H1 (cell line): ENCODE measurements around the gene RAB26. TPM values are rescaled to one million over a fixed set of nuclear protein-coding genes. Genes with fewer than 3 reads are reported as not detected.

Experiments
- ASH2L ChIP-seq: fragments of 200-600, 300-600 bp; sonication (generic); IDR thresholded peaks from one replicate; pipeline ENCODE4 v1.7.1; 2017; ENCODE audit warnings: low read length
- PHF8 ChIP-seq: fragments of 200-600 bp; sonication (generic); conservative IDR thresholded peaks from 2 replicates; pipeline ENCODE4 v1.7.1; 2012; ENCODE audit warnings: low read depth, mild to moderate bottlenecking, inconsistent platforms, low read length, moderate library complexity
- YY1 ChIP-seq: IDR thresholded peaks from 2 replicates; pipeline ENCODE4 v1.6.1; 2011; ENCODE audit warnings: low read depth, mild to moderate bottlenecking, low read length
- polyA plus RNA-seq, 7 experiments: library from polyadenylated mRNA; depleted of rRNA in 3 of 7; stranded (reverse) in 5 of 7; unstranded in 2 of 7; fragments of >200 nt in 5 of 7; fragments of 200-250 nt in 2 of 7; gene quantifications; 1 replicate in 5 of 7; 2 replicates in 1 of 7; 4 replicates in 1 of 7; pipeline versions ENCODE4 v1.2.1 to v1.2.3, GENCODE V29; 2011 to 2013; ENCODE audit warnings: missing spikeins in 2 of 7, mixed read lengths in 2 of 7
- total RNA-seq: library from RNA; stranded (reverse); fragmentation: NEBNext Ultra II Directional; extraction: Animal tissue kit (Norgen Biotek cat#: 25700); gene quantifications from 2 replicates; pipeline ENCODE4 v1.2.1, GENCODE V29; 2021
- TF ChIP-seq, protein P1 (sequence below): fragments of 300-600 bp; sonication (generic); IDR thresholded peaks from 2 replicates; pipeline ENCODE4 v1.7.1; 2012; ENCODE audit warnings: low read length, moderate library complexity, mild to moderate bottlenecking, inconsistent platforms; ENCODE audit not compliant: insufficient replicate concordance

Gene RAB26
- total and polyA plus RNA-seq, 2 of the 8 experiments (the other 6 are each of a cell fraction or from before 2014, with no cell fraction given): 4.3 to 5.4 TPM

DNA sequence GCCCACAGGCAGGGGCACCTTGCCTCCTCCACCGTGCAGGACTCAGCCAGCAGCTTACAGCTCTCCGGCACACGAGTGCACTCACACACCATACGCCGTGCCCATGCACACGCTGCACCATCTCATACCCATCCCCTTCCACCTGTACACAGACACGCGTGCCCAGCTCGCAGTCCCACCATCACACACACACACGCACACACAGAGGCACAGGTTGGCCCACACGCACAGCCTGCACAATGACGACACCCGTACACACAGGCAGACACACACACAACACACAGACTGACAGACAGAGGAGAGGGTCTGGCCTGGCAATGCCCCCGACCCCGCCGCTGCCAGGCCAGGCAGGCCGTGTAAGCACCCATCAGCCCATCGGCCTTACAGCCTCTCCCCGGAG lies 35.9 kb downstream of the RAB26 start (continued):
- TF ChIP-seq YY1 (no peak), PHF8 (no peak), ASH2L (no peak)
- TF ChIP-seq, protein P1, sequence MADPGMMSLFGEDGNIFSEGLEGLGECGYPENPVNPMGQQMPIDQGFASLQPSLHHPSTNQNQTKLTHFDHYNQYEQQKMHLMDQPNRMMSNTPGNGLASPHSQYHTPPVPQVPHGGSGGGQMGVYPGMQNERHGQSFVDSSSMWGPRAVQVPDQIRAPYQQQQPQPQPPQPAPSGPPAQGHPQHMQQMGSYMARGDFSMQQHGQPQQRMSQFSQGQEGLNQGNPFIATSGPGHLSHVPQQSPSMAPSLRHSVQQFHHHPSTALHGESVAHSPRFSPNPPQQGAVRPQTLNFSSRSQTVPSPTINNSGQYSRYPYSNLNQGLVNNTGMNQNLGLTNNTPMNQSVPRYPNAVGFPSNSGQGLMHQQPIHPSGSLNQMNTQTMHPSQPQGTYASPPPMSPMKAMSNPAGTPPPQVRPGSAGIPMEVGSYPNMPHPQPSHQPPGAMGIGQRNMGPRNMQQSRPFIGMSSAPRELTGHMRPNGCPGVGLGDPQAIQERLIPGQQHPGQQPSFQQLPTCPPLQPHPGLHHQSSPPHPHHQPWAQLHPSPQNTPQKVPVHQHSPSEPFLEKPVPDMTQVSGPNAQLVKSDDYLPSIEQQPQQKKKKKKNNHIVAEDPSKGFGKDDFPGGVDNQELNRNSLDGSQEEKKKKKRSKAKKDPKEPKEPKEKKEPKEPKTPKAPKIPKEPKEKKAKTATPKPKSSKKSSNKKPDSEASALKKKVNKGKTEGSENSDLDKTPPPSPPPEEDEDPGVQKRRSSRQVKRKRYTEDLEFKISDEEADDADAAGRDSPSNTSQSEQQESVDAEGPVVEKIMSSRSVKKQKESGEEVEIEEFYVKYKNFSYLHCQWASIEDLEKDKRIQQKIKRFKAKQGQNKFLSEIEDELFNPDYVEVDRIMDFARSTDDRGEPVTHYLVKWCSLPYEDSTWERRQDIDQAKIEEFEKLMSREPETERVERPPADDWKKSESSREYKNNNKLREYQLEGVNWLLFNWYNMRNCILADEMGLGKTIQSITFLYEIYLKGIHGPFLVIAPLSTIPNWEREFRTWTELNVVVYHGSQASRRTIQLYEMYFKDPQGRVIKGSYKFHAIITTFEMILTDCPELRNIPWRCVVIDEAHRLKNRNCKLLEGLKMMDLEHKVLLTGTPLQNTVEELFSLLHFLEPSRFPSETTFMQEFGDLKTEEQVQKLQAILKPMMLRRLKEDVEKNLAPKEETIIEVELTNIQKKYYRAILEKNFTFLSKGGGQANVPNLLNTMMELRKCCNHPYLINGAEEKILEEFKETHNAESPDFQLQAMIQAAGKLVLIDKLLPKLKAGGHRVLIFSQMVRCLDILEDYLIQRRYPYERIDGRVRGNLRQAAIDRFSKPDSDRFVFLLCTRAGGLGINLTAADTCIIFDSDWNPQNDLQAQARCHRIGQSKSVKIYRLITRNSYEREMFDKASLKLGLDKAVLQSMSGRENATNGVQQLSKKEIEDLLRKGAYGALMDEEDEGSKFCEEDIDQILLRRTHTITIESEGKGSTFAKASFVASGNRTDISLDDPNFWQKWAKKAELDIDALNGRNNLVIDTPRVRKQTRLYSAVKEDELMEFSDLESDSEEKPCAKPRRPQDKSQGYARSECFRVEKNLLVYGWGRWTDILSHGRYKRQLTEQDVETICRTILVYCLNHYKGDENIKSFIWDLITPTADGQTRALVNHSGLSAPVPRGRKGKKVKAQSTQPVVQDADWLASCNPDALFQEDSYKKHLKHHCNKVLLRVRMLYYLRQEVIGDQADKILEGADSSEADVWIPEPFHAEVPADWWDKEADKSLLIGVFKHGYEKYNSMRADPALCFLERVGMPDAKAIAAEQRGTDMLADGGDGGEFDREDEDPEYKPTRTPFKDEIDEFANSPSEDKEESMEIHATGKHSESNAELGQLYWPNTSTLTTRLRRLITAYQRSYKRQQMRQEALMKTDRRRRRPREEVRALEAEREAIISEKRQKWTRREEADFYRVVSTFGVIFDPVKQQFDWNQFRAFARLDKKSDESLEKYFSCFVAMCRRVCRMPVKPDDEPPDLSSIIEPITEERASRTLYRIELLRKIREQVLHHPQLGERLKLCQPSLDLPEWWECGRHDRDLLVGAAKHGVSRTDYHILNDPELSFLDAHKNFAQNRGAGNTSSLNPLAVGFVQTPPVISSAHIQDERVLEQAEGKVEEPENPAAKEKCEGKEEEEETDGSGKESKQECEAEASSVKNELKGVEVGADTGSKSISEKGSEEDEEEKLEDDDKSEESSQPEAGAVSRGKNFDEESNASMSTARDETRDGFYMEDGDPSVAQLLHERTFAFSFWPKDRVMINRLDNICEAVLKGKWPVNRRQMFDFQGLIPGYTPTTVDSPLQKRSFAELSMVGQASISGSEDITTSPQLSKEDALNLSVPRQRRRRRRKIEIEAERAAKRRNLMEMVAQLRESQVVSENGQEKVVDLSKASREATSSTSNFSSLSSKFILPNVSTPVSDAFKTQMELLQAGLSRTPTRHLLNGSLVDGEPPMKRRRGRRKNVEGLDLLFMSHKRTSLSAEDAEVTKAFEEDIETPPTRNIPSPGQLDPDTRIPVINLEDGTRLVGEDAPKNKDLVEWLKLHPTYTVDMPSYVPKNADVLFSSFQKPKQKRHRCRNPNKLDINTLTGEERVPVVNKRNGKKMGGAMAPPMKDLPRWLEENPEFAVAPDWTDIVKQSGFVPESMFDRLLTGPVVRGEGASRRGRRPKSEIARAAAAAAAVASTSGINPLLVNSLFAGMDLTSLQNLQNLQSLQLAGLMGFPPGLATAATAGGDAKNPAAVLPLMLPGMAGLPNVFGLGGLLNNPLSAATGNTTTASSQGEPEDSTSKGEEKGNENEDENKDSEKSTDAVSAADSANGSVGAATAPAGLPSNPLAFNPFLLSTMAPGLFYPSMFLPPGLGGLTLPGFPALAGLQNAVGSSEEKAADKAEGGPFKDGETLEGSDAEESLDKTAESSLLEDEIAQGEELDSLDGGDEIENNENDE: no peak
